Stimulated activated CD4-positive, alpha-beta T cell treated with anti-CD3 and anti-CD28 coated beads, Interleukin-1b, Interleukin-23, amount 100 ng/mL, for 24 hours (primary cell): ENCODE data around the gene GFRA1.

Experiments used
- DNase-seq, 4 experiments: peaks; one replicate each; pipeline ENCODE4 v3.0.0-alpha.2; 2020; ENCODE audit warnings: low read depth in 4 of 4, low spot score in 1 of 4

GFRA1 gene

GRCh38 chr10:116241642-116242410 is 31.2 kb downstream of the GFRA1 start:
- DNase-seq = no peak

- DNase-seq = no peak
Observed at GRCh38 chr10:116241085-116241484, 31.9 kb downstream of the GFRA1 start.

GRCh38 chr10:116240157-116240950 is 32.7 kb downstream of the GFRA1 start:
- DNase-seq = no peak

- no peak for DNase-seq
Observed at GRCh38 chr10:116239229-116239628, 33.8 kb downstream of the GFRA1 start.

GRCh38 chr10:116237970-116238369 is 35.0 kb downstream of the GFRA1 start:
- no peak for DNase-seq

GRCh38 chr10:116237260-116237659 is 35.7 kb downstream of the GFRA1 start:
- no peak for DNase-seq

GRCh38 chr10:116233230-116233629 is 39.8 kb downstream of the GFRA1 start:
- no peak for DNase-seq

- DNase-seq = no peak
Observed at GRCh38 chr10:116232613-116233012, 40.4 kb downstream of the GFRA1 start.

- DNase-seq = no peak
Observed at GRCh38 chr10:116226766-116227165, 46.2 kb downstream of the GFRA1 start.

- DNase-seq = no peak
Observed at GRCh38 chr10:116226053-116226452, 47.0 kb downstream of the GFRA1 start.

- DNase-seq = no peak
Observed at GRCh38 chr10:116223289-116223688, 49.7 kb downstream of the GFRA1 start.

GRCh38 chr10:116221053-116221452 is 52.0 kb downstream of the GFRA1 start:
- no peak for DNase-seq

- no peak for DNase-seq
Observed at GRCh38 chr10:116216676-116217075, 56.3 kb downstream of the GFRA1 start.

GRCh38 chr10:116215651-116216050 is 57.4 kb downstream of the GFRA1 start:
- no peak for DNase-seq

GRCh38 chr10:116211682-116212081 is 61.3 kb downstream of the GFRA1 start:
- no peak for DNase-seq

GRCh38 chr10:116210588-116211346 is 62.2 kb downstream of the GFRA1 start:
- no peak for DNase-seq

- no peak for DNase-seq
Observed at GRCh38 chr10:116209781-116210180, 63.2 kb downstream of the GFRA1 start.

- no peak for DNase-seq
Observed at GRCh38 chr10:116208956-116209567, 63.9 kb downstream of the GFRA1 start.

- DNase-seq = no peak
Observed at GRCh38 chr10:116207690-116208089, 65.3 kb downstream of the GFRA1 start.

- no peak for DNase-seq
Observed at GRCh38 chr10:116203661-116204060, 69.3 kb downstream of the GFRA1 start.
